Activated CD4-positive, alpha-beta T cell treated with anti-CD3 and anti-CD28 coated beads, Interleukin-2, Interleukin-6, amounts not matched to agents 100 ng/mL and 50 ng/mL, durations not matched to agents 16 hours and 8 hours (primary cell): ENCODE data around the gene COL6A2.
"Not testable (repeated sequence)": the region's sequence is repeated elsewhere in the genome, so short reads cannot be mapped to it uniquely, and the experiment has no call there.

ENCODE experiments used
- DNase-seq: peaks from one replicate; pipeline ENCODE4 v3.0.0-alpha.2; 2020

The COL6A2 gene

GRCh38 chr21:46126309-46127238 lies 28.7 kb downstream of the COL6A2 start:
- DNase-seq, result no peak

GRCh38 chr21:46127239-46128105 lies 29.6 kb downstream of the COL6A2 start:
- no peak for DNase-seq

- DNase-seq, result no peak
These were observed 30.4 kb downstream of the COL6A2 start for GRCh38 chr21:46128106-46128932.

- no peak for DNase-seq
These were observed 31.1 kb downstream of the COL6A2 start for GRCh38 chr21:46128933-46129571.

- DNase-seq, result no peak
These were observed 32.1 kb downstream of the COL6A2 start for GRCh38 chr21:46129846-46130651.

- no peak for DNase-seq
These were observed 33.1 kb downstream of the COL6A2 start for GRCh38 chr21:46130831-46131587.

- no peak for DNase-seq
These were observed 33.6 kb downstream of the COL6A2 start for GRCh38 chr21:46131588-46131837.

- no peak for DNase-seq
These were observed 34.1 kb downstream of the COL6A2 start for GRCh38 chr21:46131838-46132651.

GRCh38 chr21:46135782-46136395 lies 38.0 kb downstream of the COL6A2 start:
- no peak for DNase-seq

- no peak for DNase-seq
These were observed 38.9 kb downstream of the COL6A2 start for GRCh38 chr21:46136739-46137349.

GRCh38 chr21:46137908-46138307 lies 40.0 kb downstream of the COL6A2 start:
- no peak for DNase-seq

- DNase-seq, result no peak
These were observed 40.6 kb downstream of the COL6A2 start for GRCh38 chr21:46138383-46138970.

GRCh38 chr21:46139686-46140085 lies 41.8 kb downstream of the COL6A2 start:
- DNase-seq, result no peak

GRCh38 chr21:46140352-46141003 lies 42.6 kb downstream of the COL6A2 start:
- not testable (repeated sequence) for DNase-seq

GRCh38 chr21:46141767-46142581 lies 44.1 kb downstream of the COL6A2 start:
- DNase-seq, result no peak

GRCh38 chr21:46142582-46143473 lies 44.9 kb downstream of the COL6A2 start:
- DNase-seq, result peak; percentile 14
